PFSK-1 (cell line): ENCODE measurements around the gene MITF.

Experiments
- FOXP2 ChIP-seq: optimal IDR thresholded peaks from 2 replicates; pipeline ENCODE3; 2011; ENCODE audit warnings: borderline replicate concordance, control low read depth, inconsistent platforms; ENCODE audit not compliant: insufficient read depth; ENCODE audit errors: extremely low read length, extremely low read depth
- POLR2AphosphoS5 ChIP-seq: IDR thresholded peaks from 2 replicates; pipeline ENCODE4 v1.6.1; 2012; ENCODE audit warnings: low read depth, mild to moderate bottlenecking, control low read depth, low read length, moderate library complexity
- REST ChIP-seq, 2 experiments: IDR thresholded peaks; 2 replicates each; pipeline versions ENCODE4 v1.6.1 to v1.8.0; 2011 to 2012; ENCODE audit warnings: low read depth in 2 of 2, low read length in 2 of 2, control low read depth in 1 of 2, inconsistent platforms in 1 of 2, mild to moderate bottlenecking in 1 of 2, moderate library complexity in 1 of 2; ENCODE audit not compliant: insufficient read depth in 1 of 2
- SIN3A ChIP-seq: IDR thresholded peaks from 2 replicates; pipeline ENCODE4 v1.6.1; 2012; ENCODE audit warnings: mild to moderate bottlenecking, low read length, moderate library complexity, borderline replicate concordance; ENCODE audit not compliant: insufficient read depth
- TAF1 ChIP-seq: IDR thresholded peaks from 2 replicates; pipeline ENCODE4 v1.6.1; 2012; ENCODE audit warnings: low read length, control low read depth, borderline replicate concordance; ENCODE audit not compliant: insufficient read depth

GRCh38 chr3:69844706-69845105 is 105.4 kb downstream of the MITF start:
- TF ChIP-seq POLR2AphosphoS5 (no peak), TAF1 (no peak), SIN3A (no peak), REST (IDR thresholded peaks at IDR 0.05; ENCODE audit: insufficient read depth in 1 of 2, low read depth in 2 of 2, low read length in 2 of 2) (no peak), FOXP2 (no peak)
